ENCODE measurements around the gene TMIGD1. TPM values are rescaled to one million over a fixed set of nuclear protein-coding genes. Genes with fewer than 3 reads are reported as not detected.

Gene TMIGD1
- total and polyA plus RNA-seq, 4 donors = not detected

DNA sequence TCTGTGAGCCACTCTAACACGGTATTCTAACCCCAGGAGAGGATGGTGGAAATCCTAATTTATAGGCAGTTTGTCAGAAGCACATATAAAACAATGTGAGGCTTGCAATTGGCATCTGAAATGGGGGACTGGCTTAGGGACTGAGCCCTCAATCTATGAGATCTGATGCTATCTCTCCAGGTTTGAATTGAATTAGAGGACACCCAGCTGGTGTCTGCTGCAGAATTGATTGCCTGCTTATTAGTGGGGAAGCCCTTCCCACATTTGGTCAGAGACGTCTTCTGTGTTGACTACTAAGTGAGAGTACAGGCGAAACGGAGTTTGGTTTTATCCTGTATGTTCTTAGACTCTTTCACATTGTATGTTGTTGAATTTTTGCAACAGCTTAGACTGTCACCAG lies 13.6 kb upstream of the TMIGD1 start:
- no peak overlapping the region for H3K4me3 ChIP-seq
- peaks cover 0 to 13% (median 7%) of the 10 kb centered on the region in 5 donors for H3K4me1 ChIP-seq (ENCODE audit: control insufficient read depth in 5 of 5, insufficient read depth in 5 of 5, low read length in 5 of 5)
- no peaks in the 10 kb centered on the region for H3K9me3 ChIP-seq (ENCODE audit: control insufficient read depth in 4 of 4, insufficient read depth in 3 of 4, low read length in 3 of 4)
- WGBS, 2 donors = 79 to 83% methylated on average over 4 of the region's 4 CpGs
- TF ChIP-seq, protein P1, sequence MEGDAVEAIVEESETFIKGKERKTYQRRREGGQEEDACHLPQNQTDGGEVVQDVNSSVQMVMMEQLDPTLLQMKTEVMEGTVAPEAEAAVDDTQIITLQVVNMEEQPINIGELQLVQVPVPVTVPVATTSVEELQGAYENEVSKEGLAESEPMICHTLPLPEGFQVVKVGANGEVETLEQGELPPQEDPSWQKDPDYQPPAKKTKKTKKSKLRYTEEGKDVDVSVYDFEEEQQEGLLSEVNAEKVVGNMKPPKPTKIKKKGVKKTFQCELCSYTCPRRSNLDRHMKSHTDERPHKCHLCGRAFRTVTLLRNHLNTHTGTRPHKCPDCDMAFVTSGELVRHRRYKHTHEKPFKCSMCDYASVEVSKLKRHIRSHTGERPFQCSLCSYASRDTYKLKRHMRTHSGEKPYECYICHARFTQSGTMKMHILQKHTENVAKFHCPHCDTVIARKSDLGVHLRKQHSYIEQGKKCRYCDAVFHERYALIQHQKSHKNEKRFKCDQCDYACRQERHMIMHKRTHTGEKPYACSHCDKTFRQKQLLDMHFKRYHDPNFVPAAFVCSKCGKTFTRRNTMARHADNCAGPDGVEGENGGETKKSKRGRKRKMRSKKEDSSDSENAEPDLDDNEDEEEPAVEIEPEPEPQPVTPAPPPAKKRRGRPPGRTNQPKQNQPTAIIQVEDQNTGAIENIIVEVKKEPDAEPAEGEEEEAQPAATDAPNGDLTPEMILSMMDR (IDR thresholded peaks at IDR 0.05; ENCODE audit: control extremely low read depth, extremely low read depth) = no peak
- no peak overlapping the region for H3K27ac ChIP-seq (ENCODE audit: low read depth in 1 of 2, low read length in 1 of 2)
- H3K27me3 ChIP-seq (ENCODE audit: control insufficient read depth in 3 of 3, insufficient read depth in 3 of 3, low read length in 2 of 3) = no peaks in the 10 kb centered on the region
- H3K9ac ChIP-seq (ENCODE audit: insufficient read depth in 1 of 2, low read length in 2 of 2) = no peak overlapping the region
- no peaks in the 10 kb centered on the region for H3K36me3 ChIP-seq (ENCODE audit: control insufficient read depth in 4 of 4, insufficient read depth in 4 of 4, low read length in 4 of 4)
- DNase-seq (no peak), ATAC-seq (ENCODE audit: insufficient read depth, low FRiP score) (no peak)

DNA sequence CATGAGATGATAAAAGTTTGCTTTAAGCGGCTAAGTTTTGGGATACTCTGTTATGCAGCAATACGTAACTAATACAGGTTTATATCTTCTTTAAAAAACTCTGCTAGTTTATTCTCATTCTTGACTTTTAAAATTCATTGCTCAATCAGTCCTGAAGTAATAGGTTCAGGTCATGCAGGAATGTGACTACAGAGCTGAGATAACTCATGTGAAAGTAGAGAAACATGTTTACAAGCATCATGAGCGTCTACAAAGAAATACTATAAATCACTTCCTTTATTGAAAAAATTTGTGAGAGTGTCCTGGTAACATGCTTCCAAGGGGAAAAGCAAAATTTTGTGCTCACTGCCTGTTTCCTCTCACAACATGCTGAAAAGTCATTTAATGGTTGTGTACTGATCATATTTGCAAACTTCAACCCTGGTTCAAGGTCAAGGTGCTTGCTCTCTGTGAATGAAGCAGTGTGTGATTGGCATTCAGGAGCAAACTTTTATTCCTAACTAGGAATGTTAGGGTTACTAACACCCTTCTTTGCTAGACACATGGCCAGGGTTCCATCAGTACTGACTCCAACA lies 12.5 kb upstream of the TMIGD1 start:
- peaks cover 0 to 16% (median 11%) of the 10 kb centered on the region in 5 donors for H3K4me1 ChIP-seq (ENCODE audit: control insufficient read depth in 5 of 5, insufficient read depth in 5 of 5, low read length in 5 of 5)
- no peak for ATAC-seq (ENCODE audit: insufficient read depth, low FRiP score)

DNA sequence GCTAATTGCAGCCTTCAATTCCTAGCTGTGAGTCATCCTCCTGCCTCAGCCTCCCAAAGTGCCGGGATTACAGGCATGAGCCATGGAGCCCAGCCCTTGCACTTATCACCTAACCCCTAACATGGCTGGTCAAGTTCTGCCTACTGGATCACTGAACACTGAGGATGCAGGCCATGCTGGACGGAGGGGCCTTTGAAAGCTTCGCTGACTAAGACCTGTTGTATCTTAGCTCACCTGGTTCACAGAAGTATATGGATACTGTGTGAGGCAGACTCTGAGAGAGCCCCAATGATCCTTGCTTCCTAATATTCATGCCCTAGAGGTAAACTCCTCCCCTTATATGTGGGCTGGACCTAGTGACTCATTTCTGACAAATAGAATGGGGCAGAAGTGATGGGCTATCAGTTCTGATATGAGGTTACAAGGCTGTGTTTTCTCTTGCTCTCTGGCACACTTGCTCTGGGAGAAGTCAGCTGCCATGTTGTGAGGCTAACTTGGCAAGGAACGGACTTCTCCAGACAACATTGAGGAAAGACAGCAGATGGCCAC lies 11.7 kb upstream of the TMIGD1 start:
- Histone ChIP-seq H3K9me3 (ENCODE audit: control insufficient read depth in 4 of 4, insufficient read depth in 3 of 4, low read length in 3 of 4) (no peaks in the 10 kb centered on the region), H3K27ac (ENCODE audit: low read depth in 1 of 2, low read length in 1 of 2) (peak overlapping the region; percentile 72 to 82), H3K9ac (ENCODE audit: insufficient read depth in 1 of 2, low read length in 2 of 2) (no peak overlapping the region), H3K36me3 (ENCODE audit: control insufficient read depth in 4 of 4, insufficient read depth in 4 of 4, low read length in 4 of 4) (no peaks in the 10 kb centered on the region), H3K4me1 (ENCODE audit: control insufficient read depth in 5 of 5, insufficient read depth in 5 of 5, low read length in 5 of 5) (peaks cover 0 to 17% (median 14%) of the 10 kb centered on the region in 5 donors), H3K4me3 (no peak overlapping the region), H3K27me3 (ENCODE audit: control insufficient read depth in 3 of 3, insufficient read depth in 3 of 3, low read length in 2 of 3) (no peaks in the 10 kb centered on the region)
- DNase-seq = no peak
- 92 to 99% methylated on average over 4 of the region's 4 CpGs for WGBS, 2 donors
- TF ChIP-seq, protein P1 (IDR thresholded peaks at IDR 0.05; ENCODE audit: control extremely low read depth, extremely low read depth) = no peak
- ATAC-seq (ENCODE audit: insufficient read depth, low FRiP score) = no peak

More for the DNA sequence above, 12.5 kb upstream of the TMIGD1 start:
- Histone ChIP-seq H3K9me3 (ENCODE audit: control insufficient read depth in 4 of 4, insufficient read depth in 3 of 4, low read length in 3 of 4) (no peaks in the 10 kb centered on the region), H3K4me3 (no peak overlapping the region), H3K36me3 (ENCODE audit: control insufficient read depth in 4 of 4, insufficient read depth in 4 of 4, low read length in 4 of 4) (no peaks in the 10 kb centered on the region), H3K9ac (ENCODE audit: insufficient read depth in 1 of 2, low read length in 2 of 2) (no peak overlapping the region), H3K27me3 (ENCODE audit: control insufficient read depth in 3 of 3, insufficient read depth in 3 of 3, low read length in 2 of 3) (no peaks in the 10 kb centered on the region), H3K27ac (ENCODE audit: low read depth in 1 of 2, low read length in 1 of 2) (peak overlapping the region in 1 of 2 donors; percentile 42)
- DNase-seq = no peak
- WGBS, 2 donors = 79 to 85% methylated on average over 3 of the region's 3 CpGs
- TF ChIP-seq, protein P1 (IDR thresholded peaks at IDR 0.05; ENCODE audit: control extremely low read depth, extremely low read depth) = no peak
